Umbilical cord (tissue), 2 donors: ENCODE data around the gene RCE1. TPM values are rescaled to one million over a fixed set of nuclear protein-coding genes. Genes with fewer than 3 reads are reported as not detected.

ENCODE experiments used
- DNase-seq: peaks from one replicate; pipeline ENCODE4 v3.0.0-alpha.2; 2015; ENCODE audit warnings: low spot score
- total RNA-seq: library from RNA; depleted of rRNA; stranded (reverse); fragments of >200 nt; gene quantifications from one replicate; pipeline ENCODE4 v1.2.3, GENCODE V29; 2014; ENCODE audit warnings: low replicate concordance; ENCODE audit not compliant: insufficient read depth

RCE1 gene
- total RNA-seq, 1 donor from 2014 or later: 12.3 TPM

- DNase-seq: no peak
Measured at GRCh38 chr11:66868082-66868725, 25.0 kb downstream of the RCE1 start.

GRCh38 chr11:66868726-66869566 lies 25.7 kb downstream of the RCE1 start:
- DNase-seq: no peak

GRCh38 chr11:66869567-66869870 lies 26.3 kb downstream of the RCE1 start:
- no peak for DNase-seq

GRCh38 chr11:66870131-66870530 lies 26.9 kb downstream of the RCE1 start:
- no peak for DNase-seq

GRCh38 chr11:66870616-66871520 lies 27.6 kb downstream of the RCE1 start:
- no peak for DNase-seq

- DNase-seq: no peak
Measured at GRCh38 chr11:66871521-66871901, 28.3 kb downstream of the RCE1 start.

- DNase-seq: no peak
Measured at GRCh38 chr11:66874232-66874631, 31.0 kb downstream of the RCE1 start.

- no peak for DNase-seq
Measured at GRCh38 chr11:66875378-66875777, 32.1 kb downstream of the RCE1 start.

GRCh38 chr11:66877588-66878385 lies 34.5 kb downstream of the RCE1 start:
- DNase-seq: no peak

GRCh38 chr11:66878474-66878873 lies 35.2 kb downstream of the RCE1 start:
- peak; percentile 36 for DNase-seq

- DNase-seq: no peak
Measured at GRCh38 chr11:66879000-66879399, 35.8 kb downstream of the RCE1 start.

- no peak for DNase-seq
Measured at GRCh38 chr11:66879583-66879982, 36.3 kb downstream of the RCE1 start.

- no peak for DNase-seq
Measured at GRCh38 chr11:66879999-66880398, 36.8 kb downstream of the RCE1 start.

- DNase-seq: no peak
Measured at GRCh38 chr11:66880496-66881450, 37.5 kb downstream of the RCE1 start.

- DNase-seq: no peak
Measured at GRCh38 chr11:66881451-66881835, 38.2 kb downstream of the RCE1 start.

- DNase-seq: no peak
Measured at GRCh38 chr11:66881927-66882452, 38.7 kb downstream of the RCE1 start.

- no peak for DNase-seq
Measured at GRCh38 chr11:66882561-66883015, 39.3 kb downstream of the RCE1 start.

- peak; percentile 34 for DNase-seq
Measured at GRCh38 chr11:66883016-66883965, 40.0 kb downstream of the RCE1 start.

GRCh38 chr11:66884443-66884842 lies 41.2 kb downstream of the RCE1 start:
- no peak for DNase-seq
